H1 (cell line): ENCODE measurements around the gene B9D1. TPM values are rescaled to one million over a fixed set of nuclear protein-coding genes. Genes with fewer than 3 reads are reported as not detected.

Source experiments
- ASH2L ChIP-seq: fragments of 200-600, 300-600 bp; sonication (generic); IDR thresholded peaks from one replicate; pipeline ENCODE4 v1.7.1; 2017; ENCODE audit warnings: low read length
- BACH1 ChIP-seq: IDR thresholded peaks from 2 replicates; pipeline ENCODE4 v1.6.1; 2012; ENCODE audit warnings: low read length, improper control_type of control experiment
- HDAC6 ChIP-seq: IDR thresholded peaks from one replicate; pipeline ENCODE4 v1.7.1; 2012; ENCODE audit warnings: low read depth, mild to moderate bottlenecking, inconsistent platforms, low read length, moderate library complexity
- NANOG ChIP-seq: IDR thresholded peaks from 2 replicates; pipeline ENCODE4 v1.6.1; 2011; ENCODE audit warnings: low read length, low read depth, mild to moderate bottlenecking, inconsistent platforms; ENCODE audit not compliant: insufficient read depth, poor library complexity, severe bottlenecking
- PHF8 ChIP-seq: fragments of 200-600 bp; sonication (generic); conservative IDR thresholded peaks from 2 replicates; pipeline ENCODE4 v1.7.1; 2012; ENCODE audit warnings: low read depth, mild to moderate bottlenecking, inconsistent platforms, low read length, moderate library complexity
- RXRA ChIP-seq: IDR thresholded peaks from 2 replicates; pipeline ENCODE4 v1.6.1; 2011; ENCODE audit warnings: low read depth, mild to moderate bottlenecking, low read length, moderate library complexity; ENCODE audit not compliant: insufficient read depth
- SP2 ChIP-seq: IDR thresholded peaks from 2 replicates; pipeline ENCODE4 v1.6.1; 2012; ENCODE audit warnings: mild to moderate bottlenecking, low read length, inconsistent platforms
- SUZ12 ChIP-seq: fragments of 200-600 bp; sonication (generic); IDR thresholded peaks from 2 replicates; pipeline ENCODE4 v1.6.1; 2012; ENCODE audit warnings: mild to moderate bottlenecking, inconsistent platforms, low read length, moderate library complexity, mixed read lengths
- polyA plus RNA-seq, 7 experiments: library from polyadenylated mRNA; depleted of rRNA in 3 of 7; stranded (reverse) in 5 of 7; unstranded in 2 of 7; fragments of >200 nt in 5 of 7; fragments of 200-250 nt in 2 of 7; gene quantifications; 1 replicate in 5 of 7; 2 replicates in 1 of 7; 4 replicates in 1 of 7; pipeline versions ENCODE4 v1.2.1 to v1.2.3, GENCODE V29; 2011 to 2013; ENCODE audit warnings: missing spikeins in 2 of 7, mixed read lengths in 2 of 7
- total RNA-seq: library from RNA; stranded (reverse); fragmentation: NEBNext Ultra II Directional; extraction: Animal tissue kit (Norgen Biotek cat#: 25700); gene quantifications from 2 replicates; pipeline ENCODE4 v1.2.1, GENCODE V29; 2021
- TF ChIP-seq, protein P1 (sequence below): fragments of 300-600 bp; sonication (generic); IDR thresholded peaks from 2 replicates; pipeline ENCODE4 v1.7.1; 2012; ENCODE audit warnings: low read length, moderate library complexity, mild to moderate bottlenecking, inconsistent platforms; ENCODE audit not compliant: insufficient replicate concordance

The B9D1 gene
- total and polyA plus RNA-seq, 2 of the 8 experiments (the other 6 are each of a cell fraction or from before 2014, with no cell fraction given): 24.6 to 65.7 TPM

DNA sequence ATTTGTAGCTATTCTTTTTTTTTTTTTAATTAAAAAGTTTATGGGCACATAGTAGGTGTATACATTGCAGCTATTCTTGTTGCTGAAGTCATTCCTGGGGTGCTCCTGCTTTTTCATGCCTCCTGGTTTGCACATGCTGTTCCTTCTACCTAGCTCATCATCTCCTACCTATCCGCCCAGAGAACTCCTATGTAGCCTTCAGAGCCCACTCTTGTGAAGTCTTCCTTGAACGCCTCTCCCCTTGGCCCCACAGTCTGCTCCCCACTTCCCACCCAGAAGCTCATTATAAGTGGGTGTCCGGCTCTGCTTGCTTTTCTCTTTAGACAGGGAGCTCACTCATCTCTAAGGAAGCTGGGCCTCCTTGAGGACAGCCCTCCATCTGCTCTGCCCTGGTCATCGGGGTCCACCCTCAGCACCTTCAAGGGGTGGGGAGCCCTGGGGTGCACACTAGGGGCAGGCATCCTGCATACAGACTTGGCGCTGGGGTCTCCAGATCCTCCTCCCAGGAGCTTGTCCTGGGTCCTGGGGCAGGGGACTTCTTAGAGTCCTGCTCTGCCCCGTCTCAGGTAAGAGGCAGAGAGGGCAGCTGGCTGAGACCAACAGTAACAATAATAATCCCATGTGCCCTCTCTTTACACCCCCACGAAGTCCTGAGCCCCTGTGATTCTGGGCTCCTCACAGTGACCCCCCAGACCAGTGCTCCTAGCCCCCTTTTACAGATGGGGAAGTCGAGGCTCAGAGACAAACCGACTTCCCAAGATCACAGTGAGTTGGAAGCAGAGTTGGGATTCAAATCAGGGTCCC is 3.5 kb upstream of the B9D1 start (continued):
- TF ChIP-seq, protein P1, sequence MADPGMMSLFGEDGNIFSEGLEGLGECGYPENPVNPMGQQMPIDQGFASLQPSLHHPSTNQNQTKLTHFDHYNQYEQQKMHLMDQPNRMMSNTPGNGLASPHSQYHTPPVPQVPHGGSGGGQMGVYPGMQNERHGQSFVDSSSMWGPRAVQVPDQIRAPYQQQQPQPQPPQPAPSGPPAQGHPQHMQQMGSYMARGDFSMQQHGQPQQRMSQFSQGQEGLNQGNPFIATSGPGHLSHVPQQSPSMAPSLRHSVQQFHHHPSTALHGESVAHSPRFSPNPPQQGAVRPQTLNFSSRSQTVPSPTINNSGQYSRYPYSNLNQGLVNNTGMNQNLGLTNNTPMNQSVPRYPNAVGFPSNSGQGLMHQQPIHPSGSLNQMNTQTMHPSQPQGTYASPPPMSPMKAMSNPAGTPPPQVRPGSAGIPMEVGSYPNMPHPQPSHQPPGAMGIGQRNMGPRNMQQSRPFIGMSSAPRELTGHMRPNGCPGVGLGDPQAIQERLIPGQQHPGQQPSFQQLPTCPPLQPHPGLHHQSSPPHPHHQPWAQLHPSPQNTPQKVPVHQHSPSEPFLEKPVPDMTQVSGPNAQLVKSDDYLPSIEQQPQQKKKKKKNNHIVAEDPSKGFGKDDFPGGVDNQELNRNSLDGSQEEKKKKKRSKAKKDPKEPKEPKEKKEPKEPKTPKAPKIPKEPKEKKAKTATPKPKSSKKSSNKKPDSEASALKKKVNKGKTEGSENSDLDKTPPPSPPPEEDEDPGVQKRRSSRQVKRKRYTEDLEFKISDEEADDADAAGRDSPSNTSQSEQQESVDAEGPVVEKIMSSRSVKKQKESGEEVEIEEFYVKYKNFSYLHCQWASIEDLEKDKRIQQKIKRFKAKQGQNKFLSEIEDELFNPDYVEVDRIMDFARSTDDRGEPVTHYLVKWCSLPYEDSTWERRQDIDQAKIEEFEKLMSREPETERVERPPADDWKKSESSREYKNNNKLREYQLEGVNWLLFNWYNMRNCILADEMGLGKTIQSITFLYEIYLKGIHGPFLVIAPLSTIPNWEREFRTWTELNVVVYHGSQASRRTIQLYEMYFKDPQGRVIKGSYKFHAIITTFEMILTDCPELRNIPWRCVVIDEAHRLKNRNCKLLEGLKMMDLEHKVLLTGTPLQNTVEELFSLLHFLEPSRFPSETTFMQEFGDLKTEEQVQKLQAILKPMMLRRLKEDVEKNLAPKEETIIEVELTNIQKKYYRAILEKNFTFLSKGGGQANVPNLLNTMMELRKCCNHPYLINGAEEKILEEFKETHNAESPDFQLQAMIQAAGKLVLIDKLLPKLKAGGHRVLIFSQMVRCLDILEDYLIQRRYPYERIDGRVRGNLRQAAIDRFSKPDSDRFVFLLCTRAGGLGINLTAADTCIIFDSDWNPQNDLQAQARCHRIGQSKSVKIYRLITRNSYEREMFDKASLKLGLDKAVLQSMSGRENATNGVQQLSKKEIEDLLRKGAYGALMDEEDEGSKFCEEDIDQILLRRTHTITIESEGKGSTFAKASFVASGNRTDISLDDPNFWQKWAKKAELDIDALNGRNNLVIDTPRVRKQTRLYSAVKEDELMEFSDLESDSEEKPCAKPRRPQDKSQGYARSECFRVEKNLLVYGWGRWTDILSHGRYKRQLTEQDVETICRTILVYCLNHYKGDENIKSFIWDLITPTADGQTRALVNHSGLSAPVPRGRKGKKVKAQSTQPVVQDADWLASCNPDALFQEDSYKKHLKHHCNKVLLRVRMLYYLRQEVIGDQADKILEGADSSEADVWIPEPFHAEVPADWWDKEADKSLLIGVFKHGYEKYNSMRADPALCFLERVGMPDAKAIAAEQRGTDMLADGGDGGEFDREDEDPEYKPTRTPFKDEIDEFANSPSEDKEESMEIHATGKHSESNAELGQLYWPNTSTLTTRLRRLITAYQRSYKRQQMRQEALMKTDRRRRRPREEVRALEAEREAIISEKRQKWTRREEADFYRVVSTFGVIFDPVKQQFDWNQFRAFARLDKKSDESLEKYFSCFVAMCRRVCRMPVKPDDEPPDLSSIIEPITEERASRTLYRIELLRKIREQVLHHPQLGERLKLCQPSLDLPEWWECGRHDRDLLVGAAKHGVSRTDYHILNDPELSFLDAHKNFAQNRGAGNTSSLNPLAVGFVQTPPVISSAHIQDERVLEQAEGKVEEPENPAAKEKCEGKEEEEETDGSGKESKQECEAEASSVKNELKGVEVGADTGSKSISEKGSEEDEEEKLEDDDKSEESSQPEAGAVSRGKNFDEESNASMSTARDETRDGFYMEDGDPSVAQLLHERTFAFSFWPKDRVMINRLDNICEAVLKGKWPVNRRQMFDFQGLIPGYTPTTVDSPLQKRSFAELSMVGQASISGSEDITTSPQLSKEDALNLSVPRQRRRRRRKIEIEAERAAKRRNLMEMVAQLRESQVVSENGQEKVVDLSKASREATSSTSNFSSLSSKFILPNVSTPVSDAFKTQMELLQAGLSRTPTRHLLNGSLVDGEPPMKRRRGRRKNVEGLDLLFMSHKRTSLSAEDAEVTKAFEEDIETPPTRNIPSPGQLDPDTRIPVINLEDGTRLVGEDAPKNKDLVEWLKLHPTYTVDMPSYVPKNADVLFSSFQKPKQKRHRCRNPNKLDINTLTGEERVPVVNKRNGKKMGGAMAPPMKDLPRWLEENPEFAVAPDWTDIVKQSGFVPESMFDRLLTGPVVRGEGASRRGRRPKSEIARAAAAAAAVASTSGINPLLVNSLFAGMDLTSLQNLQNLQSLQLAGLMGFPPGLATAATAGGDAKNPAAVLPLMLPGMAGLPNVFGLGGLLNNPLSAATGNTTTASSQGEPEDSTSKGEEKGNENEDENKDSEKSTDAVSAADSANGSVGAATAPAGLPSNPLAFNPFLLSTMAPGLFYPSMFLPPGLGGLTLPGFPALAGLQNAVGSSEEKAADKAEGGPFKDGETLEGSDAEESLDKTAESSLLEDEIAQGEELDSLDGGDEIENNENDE: no peak
- TF ChIP-seq ASH2L (no peak), HDAC6 (no peak), SUZ12 (no peak), RXRA (no peak), NANOG (no peak), PHF8 (no peak), BACH1 (no peak), SP2 (no peak)
